Loucy (cell line): ENCODE measurements around the gene ROMO1.

Experiments used
- H2AFZ ChIP-seq: fragments of 200-600 bp; sonication (generic); 2 replicates; pipeline ENCODE4 v1.6.0; 2016; ENCODE audit warnings: antibody characterized with exemption, mild to moderate bottlenecking, low read length, moderate library complexity
- H3F3A ChIP-seq: fragments of 200-600 bp; 2 replicates; pipeline ENCODE4 v1.6.0; 2016; ENCODE audit warnings: antibody characterized with exemption, low read depth, mild to moderate bottlenecking
- H3K27me3 ChIP-seq: fragments of 200-600 bp; sonication (generic); 2 replicates; pipeline ENCODE4 v1.6.1; 2014; ENCODE audit warnings: low read length, mild to moderate bottlenecking; ENCODE audit not compliant: insufficient read depth, poor library complexity, severe bottlenecking
- H3K36me3 ChIP-seq: fragments of 200-600 bp; sonication (generic); 2 replicates; pipeline ENCODE4 v1.6.1; 2016; ENCODE audit warnings: low read length; ENCODE audit not compliant: insufficient read depth
- H3K4me1 ChIP-seq: fragments of 200-600 bp; sonication (generic); 2 replicates; pipeline ENCODE4 v1.5.1; 2014; ENCODE audit warnings: low read length, mild to moderate bottlenecking; ENCODE audit not compliant: insufficient read depth, poor library complexity, severe bottlenecking
- H3K4me2 ChIP-seq: fragments of 200-600 bp; sonication (generic); 2 replicates; pipeline ENCODE4 v1.6.0; 2014; ENCODE audit warnings: antibody characterized with exemption, low read length, low read depth, mild to moderate bottlenecking; ENCODE audit not compliant: poor library complexity, severe bottlenecking
- H3K4me3 ChIP-seq: fragments of 200-600 bp; sonication (generic); 2 replicates; pipeline ENCODE4 v1.5.1; 2014; ENCODE audit warnings: low read length, mild to moderate bottlenecking, mixed read lengths; ENCODE audit not compliant: poor library complexity, severe bottlenecking
- H3K79me2 ChIP-seq: fragments of 200-600 bp; sonication (generic); 2 replicates; pipeline ENCODE4 v1.6.1; 2014; ENCODE audit warnings: low read length; ENCODE audit not compliant: insufficient read depth
- H3K9ac ChIP-seq: fragments of 200-600 bp; sonication (generic); 2 replicates; pipeline ENCODE4 v1.6.0; 2014; ENCODE audit warnings: mild to moderate bottlenecking, low read depth, low read length, moderate library complexity; ENCODE audit not compliant: poor library complexity, severe bottlenecking
- H3K9me2 ChIP-seq: fragments of 200-600 bp; sonication (generic); replicated peaks from 2 replicates; pipeline ENCODE4 v1.6.1; 2016; ENCODE audit warnings: low read depth, low read length, mixed read lengths
- H3K9me3 ChIP-seq: fragments of 200-600 bp; sonication (generic); 2 replicates; pipeline ENCODE4 v1.6.1; 2014; ENCODE audit warnings: mild to moderate bottlenecking, antibody characterized with exemption, low read length, low read depth; ENCODE audit not compliant: insufficient read depth
- H4K20me1 ChIP-seq: fragments of 200-600 bp; sonication (generic); 2 replicates; pipeline ENCODE4 v1.6.0; 2014; ENCODE audit warnings: antibody characterized with exemption, low read length, mild to moderate bottlenecking; ENCODE audit not compliant: insufficient read depth, poor library complexity, severe bottlenecking
- EZH2phosphoT487 ChIP-seq: fragments of 200-600 bp; IDR thresholded peaks from 2 replicates; pipeline ENCODE4 v1.6.1; 2018; ENCODE audit warnings: antibody characterized with exemption, mild to moderate bottlenecking, moderate library complexity, borderline replicate concordance
- TF ChIP-seq, protein P1 (sequence below): fragments of 200-600 bp; sonication (generic); conservative IDR thresholded peaks from 2 replicates; pipeline ENCODE4 v1.5.1; 2014; ENCODE audit warnings: mild to moderate bottlenecking, antibody characterized with exemption, low read length

The ROMO1 gene

GRCh38 chr20:35700625-35701148, 1.5 kb downstream of the ROMO1 start:
- no peaks in the 10 kb centered on the region for H3K9me2 ChIP-seq
- peaks cover 40% of the 10 kb centered on the region; the same call in 1 of the 2 replicates for H3K79me2 ChIP-seq
- peaks cover 49% of the 10 kb centered on the region for H3K36me3 ChIP-seq
- peak overlapping the region; percentile 92 for H3K4me3 ChIP-seq
- H3K4me1 ChIP-seq, result peaks cover 26% of the 10 kb centered on the region
- H3F3A ChIP-seq, result peaks cover 30% of the 10 kb centered on the region
- H2AFZ ChIP-seq, result no peak overlapping the region
- peaks cover 42% of the 10 kb centered on the region for H4K20me1 ChIP-seq
- no peaks in the 10 kb centered on the region for H3K27me3 ChIP-seq
- no peaks in the 10 kb centered on the region for H3K9me3 ChIP-seq
- no peak for TF ChIP-seq EZH2phosphoT487
- TF ChIP-seq, protein P1, sequence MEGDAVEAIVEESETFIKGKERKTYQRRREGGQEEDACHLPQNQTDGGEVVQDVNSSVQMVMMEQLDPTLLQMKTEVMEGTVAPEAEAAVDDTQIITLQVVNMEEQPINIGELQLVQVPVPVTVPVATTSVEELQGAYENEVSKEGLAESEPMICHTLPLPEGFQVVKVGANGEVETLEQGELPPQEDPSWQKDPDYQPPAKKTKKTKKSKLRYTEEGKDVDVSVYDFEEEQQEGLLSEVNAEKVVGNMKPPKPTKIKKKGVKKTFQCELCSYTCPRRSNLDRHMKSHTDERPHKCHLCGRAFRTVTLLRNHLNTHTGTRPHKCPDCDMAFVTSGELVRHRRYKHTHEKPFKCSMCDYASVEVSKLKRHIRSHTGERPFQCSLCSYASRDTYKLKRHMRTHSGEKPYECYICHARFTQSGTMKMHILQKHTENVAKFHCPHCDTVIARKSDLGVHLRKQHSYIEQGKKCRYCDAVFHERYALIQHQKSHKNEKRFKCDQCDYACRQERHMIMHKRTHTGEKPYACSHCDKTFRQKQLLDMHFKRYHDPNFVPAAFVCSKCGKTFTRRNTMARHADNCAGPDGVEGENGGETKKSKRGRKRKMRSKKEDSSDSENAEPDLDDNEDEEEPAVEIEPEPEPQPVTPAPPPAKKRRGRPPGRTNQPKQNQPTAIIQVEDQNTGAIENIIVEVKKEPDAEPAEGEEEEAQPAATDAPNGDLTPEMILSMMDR, result no peak
- peak overlapping the region; percentile 86 for H3K9ac ChIP-seq
- H3K4me2 ChIP-seq, result peak overlapping the region; percentile 93

GRCh38 chr20:35702051-35702823, 3.0 kb downstream of the ROMO1 start:
- H3K27me3 ChIP-seq, result no peaks in the 10 kb centered on the region
- H3K36me3 ChIP-seq, result peaks cover 64% of the 10 kb centered on the region
- H3K4me2 ChIP-seq, result no peak overlapping the region
- H3K9ac ChIP-seq, result no peak overlapping the region
- TF ChIP-seq, protein P1, result no peak
- TF ChIP-seq EZH2phosphoT487, result no peak
- no peak overlapping the region for H2AFZ ChIP-seq
- H3K4me3 ChIP-seq, result no peak overlapping the region
- H3K9me3 ChIP-seq, result no peaks in the 10 kb centered on the region
- H3K79me2 ChIP-seq, result peaks cover 49% of the 10 kb centered on the region; the same call in 1 of the 2 replicates
- H3K9me2 ChIP-seq, result no peaks in the 10 kb centered on the region
- peaks cover 25% of the 10 kb centered on the region for H3K4me1 ChIP-seq
- peaks cover 30% of the 10 kb centered on the region for H3F3A ChIP-seq
- H4K20me1 ChIP-seq, result peaks cover 55% of the 10 kb centered on the region

DNA sequence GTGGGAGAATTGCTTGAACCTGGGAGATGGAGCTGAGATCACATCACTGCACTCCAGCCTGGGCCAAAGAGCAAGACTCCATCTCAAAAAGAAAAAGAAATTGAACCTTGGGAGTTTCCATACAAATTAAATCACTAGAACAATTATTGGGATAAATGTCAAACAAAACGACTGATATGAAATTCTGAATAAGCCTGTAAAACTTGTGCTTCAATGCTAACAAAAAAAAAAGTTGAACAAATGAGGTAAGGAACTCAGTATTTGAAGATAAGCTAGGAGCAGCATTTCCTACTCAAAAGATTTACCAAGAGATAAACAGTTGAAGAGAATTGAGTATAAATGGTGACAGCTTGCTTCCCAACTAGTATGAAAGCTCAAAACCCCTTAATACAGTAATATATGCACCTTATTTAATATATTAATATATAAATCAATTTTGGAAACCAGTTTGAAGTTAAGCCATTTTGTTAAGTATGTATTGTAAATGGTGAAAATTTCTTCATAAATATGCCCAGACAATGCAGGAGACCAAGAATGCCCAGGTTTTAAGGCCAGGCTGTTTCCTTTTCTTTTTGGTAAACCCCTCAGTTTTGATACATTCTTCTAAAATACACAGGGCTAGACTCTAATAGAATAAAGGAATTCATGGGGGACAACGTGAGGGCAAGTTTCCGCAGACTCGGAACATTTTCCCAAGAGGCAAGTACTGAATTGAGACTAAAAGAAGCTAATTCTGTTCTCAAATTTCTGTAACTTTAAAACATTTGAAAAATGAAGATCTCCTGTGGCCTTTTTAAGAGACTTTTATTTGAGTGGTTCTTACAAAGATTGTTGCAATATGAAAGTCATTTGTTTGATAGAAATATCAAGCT, 3.9 kb downstream of the ROMO1 start:
- Histone ChIP-seq H3K9me2 (no peaks in the 10 kb centered on the region), H3K4me1 (peaks cover 17% of the 10 kb centered on the region), H4K20me1 (peaks cover 63% of the 10 kb centered on the region), H3K4me3 (no peak overlapping the region), H3F3A (peaks cover 30% of the 10 kb centered on the region), H3K36me3 (peaks cover 71% of the 10 kb centered on the region), H3K4me2 (no peak overlapping the region), H3K79me2 (peaks cover 42% of the 10 kb centered on the region; the same call in 1 of the 2 replicates), H2AFZ (no peak overlapping the region), H3K9ac (no peak overlapping the region), H3K9me3 (no peaks in the 10 kb centered on the region), H3K27me3 (no peaks in the 10 kb centered on the region)
- TF ChIP-seq, protein P1, result no peak
- no peak for TF ChIP-seq EZH2phosphoT487
